Bone marrow (tissue), 2 donors: ENCODE results near the gene ICE1.
"Not testable (repeated sequence)": the region's sequence is repeated elsewhere in the genome, so short reads cannot be mapped to it uniquely, and the experiment has no call there.

ENCODE experiments used
- DNase-seq, 2 donors: peaks; one replicate each; lab custom pipeline; 2025; lab: John Stamatoyannopoulos, UW

The ICE1 gene

GRCh38 chr5:5492087-5492933 lies 69.8 kb downstream of the ICE1 start:
- DNase-seq: peak in 1 of 2 donors; percentile 80

- not testable (repeated sequence) for DNase-seq
Observed at GRCh38 chr5:5492934-5493271, 70.4 kb downstream of the ICE1 start.

GRCh38 chr5:5494489-5495402 lies 72.3 kb downstream of the ICE1 start:
- peak in 1 of 2 donors; percentile 6 for DNase-seq

- DNase-seq: peak in 1 of 2 donors; percentile 18
Observed at GRCh38 chr5:5497152-5497788, 74.8 kb downstream of the ICE1 start.

GRCh38 chr5:5499442-5499841 lies 77.0 kb downstream of the ICE1 start:
- DNase-seq: no peak

- DNase-seq: no peak
Observed at GRCh38 chr5:5504325-5504724, 81.8 kb downstream of the ICE1 start.

GRCh38 chr5:5505815-5506214 lies 83.3 kb downstream of the ICE1 start:
- no peak for DNase-seq

GRCh38 chr5:5508391-5508790 lies 85.9 kb downstream of the ICE1 start:
- DNase-seq: no peak

- no peak for DNase-seq
Observed at GRCh38 chr5:5511904-5512416, 89.5 kb downstream of the ICE1 start.

- no peak for DNase-seq
Observed at GRCh38 chr5:5512543-5512942, 90.1 kb downstream of the ICE1 start.

- not testable (repeated sequence) for DNase-seq
Observed at GRCh38 chr5:5520622-5521021, 98.1 kb downstream of the ICE1 start.

GRCh38 chr5:5521029-5521428 lies 98.6 kb downstream of the ICE1 start:
- DNase-seq: no peak

GRCh38 chr5:5521478-5521877 lies 99.0 kb downstream of the ICE1 start:
- no peak for DNase-seq

- no peak for DNase-seq
Observed at GRCh38 chr5:5522336-5522735, 99.9 kb downstream of the ICE1 start.

GRCh38 chr5:5523066-5523505 lies 100.6 kb downstream of the ICE1 start:
- DNase-seq: peak in 1 of 2 donors; percentile 77

- DNase-seq: no peak
Observed at GRCh38 chr5:5524327-5524726, 101.8 kb downstream of the ICE1 start.

- no peak for DNase-seq
Observed at GRCh38 chr5:5531371-5531770, 108.9 kb downstream of the ICE1 start.

- DNase-seq: no peak
Observed at GRCh38 chr5:5532306-5533076, 110.0 kb downstream of the ICE1 start.

- no peak for DNase-seq
Observed at GRCh38 chr5:5533927-5534326, 111.5 kb downstream of the ICE1 start.

- DNase-seq: no peak
Observed at GRCh38 chr5:5534333-5534732, 111.9 kb downstream of the ICE1 start.

GRCh38 chr5:5536871-5537270 lies 114.4 kb downstream of the ICE1 start:
- DNase-seq: no peak
